ENCODE measurements around the gene NHEJ1.
"Not testable (repeated sequence)": the region's sequence is repeated elsewhere in the genome, so short reads cannot be mapped to it uniquely, and the experiment has no call there.

NHEJ1 gene, protein sequence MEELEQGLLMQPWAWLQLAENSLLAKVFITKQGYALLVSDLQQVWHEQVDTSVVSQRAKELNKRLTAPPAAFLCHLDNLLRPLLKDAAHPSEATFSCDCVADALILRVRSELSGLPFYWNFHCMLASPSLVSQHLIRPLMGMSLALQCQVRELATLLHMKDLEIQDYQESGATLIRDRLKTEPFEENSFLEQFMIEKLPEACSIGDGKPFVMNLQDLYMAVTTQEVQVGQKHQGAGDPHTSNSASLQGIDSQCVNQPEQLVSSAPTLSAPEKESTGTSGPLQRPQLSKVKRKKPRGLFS

DNA sequence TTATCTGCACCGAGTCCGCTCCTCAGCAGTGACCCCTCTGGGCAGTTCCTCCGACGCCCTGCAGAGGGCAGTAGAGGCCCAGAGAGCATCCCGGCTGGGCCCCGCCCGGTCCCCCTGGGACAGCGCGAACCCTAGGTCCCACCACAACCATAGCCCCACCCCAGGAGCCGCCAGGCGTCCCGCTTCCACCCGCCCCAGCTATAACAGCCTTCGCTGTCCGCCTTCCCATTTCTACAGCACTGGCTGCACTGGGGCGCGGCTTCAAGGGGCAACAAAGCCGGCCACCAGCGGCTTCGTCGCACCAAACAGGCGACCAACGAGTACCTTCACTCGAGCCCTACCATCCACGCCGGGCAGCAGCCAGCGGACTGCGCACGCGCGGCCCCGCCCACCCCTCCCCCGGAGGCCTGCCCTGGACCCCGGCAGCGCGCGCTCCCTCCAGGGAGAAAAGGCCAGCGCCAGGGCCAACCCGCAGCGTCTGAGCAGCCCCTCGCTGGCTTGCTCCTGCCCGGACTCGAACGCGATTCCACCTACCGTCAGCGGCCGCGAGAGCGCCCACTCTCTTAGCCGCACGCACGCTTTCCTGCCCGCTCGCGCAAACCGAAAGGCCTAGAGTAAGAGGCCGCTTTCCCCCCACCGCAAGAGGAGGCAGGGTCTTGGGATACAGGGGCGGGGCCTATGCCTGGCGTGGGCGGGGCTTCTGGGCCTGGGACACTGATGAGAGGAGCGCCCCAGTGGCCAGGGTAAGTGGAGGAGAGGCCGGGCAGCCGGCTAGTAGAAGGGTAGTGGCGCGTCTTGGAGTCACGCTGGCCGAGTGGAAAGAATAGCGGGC, at the start of gene NHEJ1:
NHEJ1 (minus strand) TSS at position 630 of the 832 bp plus-strand sequence. CDS start 2,453 bp downstream, outside the sequence.
- DNase-seq: peak; percentile 96

DNA sequence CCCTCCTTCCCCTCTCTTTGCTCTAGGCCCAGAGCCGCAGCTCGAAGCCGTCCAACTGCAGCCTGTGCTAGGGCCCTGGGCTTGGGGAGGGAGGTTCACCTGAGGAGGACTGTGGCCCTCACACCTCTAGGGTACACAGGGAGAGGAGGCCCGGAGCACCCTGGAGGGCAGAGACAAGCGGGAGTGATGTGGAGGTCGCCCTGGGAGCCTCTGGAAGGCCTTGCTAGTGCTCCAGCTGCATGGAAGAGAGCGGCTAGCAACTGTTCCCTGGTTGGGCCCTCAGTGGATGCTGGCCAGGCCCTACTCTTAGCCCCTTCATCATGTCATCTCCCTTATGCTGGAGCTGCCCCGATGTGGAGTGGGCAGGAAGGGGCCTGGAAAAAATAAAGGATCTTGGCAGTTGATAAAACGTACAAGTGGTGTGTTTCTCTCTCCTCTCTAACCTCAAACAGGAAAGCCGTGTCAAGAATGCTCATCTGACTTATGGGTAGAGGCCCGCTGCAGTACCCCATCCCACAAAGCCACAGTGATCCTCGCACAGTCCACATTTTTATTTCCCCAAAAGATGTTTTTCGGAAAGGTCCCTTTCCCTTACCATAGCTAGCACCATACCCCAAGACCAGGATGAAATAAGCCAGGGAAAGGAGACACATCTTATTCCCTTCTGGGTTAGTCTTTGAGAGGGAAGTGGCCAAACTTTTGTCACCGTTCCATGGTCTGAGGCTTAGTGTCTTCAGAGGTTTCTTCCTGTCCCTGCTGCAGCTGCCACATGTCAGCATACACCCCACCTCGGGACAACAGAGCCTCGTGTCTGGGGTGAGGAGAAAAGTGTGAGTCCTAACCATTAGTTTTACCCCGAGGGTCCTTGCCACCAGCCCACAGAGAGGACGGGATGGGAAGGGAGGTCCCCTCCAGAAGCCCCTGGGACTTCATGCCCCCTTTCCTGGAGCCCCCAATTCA, 48.9 kb upstream of the NHEJ1 start:
- DNase-seq: no peak

DNA sequence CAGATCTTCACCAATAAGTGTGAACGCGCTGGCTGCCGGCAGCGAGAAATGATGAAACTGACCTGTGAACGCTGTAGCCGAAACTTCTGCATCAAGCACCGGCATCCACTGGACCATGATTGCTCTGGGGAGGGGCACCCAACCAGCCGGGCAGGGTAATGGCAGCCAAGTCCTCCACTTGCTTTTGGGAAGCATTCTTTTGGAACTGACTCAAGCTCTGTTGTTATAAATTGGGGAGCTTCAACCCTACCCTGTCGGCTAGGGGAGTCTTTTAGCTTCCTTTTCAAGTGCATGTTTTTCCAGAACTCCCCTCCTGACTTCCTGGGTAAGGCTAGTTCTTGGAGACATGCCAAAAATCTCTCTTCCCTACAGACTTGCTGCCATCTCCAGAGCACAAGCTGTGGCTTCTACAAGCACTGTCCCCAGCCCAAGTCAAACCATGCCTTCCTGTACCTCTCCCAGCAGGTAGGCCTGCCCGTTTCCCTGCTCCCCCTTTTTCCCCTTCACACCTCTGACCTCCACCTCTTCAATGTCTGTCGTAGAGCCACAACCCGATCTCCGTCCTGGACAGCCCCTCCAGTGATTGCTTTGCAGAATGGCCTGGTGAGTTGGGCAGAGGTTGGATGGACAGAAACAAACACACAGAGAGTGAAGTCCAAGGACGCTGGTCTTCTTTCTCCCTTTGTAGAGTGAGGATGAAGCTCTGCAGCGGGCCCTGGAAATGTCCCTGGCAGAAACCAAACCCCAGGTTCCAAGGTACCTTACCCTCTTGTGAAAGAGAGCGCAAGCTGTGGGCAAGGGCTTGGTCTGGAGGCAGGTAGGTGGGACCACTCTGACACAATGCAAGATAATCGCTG, 47.5 kb upstream of the NHEJ1 start:
- no peak for DNase-seq

DNA sequence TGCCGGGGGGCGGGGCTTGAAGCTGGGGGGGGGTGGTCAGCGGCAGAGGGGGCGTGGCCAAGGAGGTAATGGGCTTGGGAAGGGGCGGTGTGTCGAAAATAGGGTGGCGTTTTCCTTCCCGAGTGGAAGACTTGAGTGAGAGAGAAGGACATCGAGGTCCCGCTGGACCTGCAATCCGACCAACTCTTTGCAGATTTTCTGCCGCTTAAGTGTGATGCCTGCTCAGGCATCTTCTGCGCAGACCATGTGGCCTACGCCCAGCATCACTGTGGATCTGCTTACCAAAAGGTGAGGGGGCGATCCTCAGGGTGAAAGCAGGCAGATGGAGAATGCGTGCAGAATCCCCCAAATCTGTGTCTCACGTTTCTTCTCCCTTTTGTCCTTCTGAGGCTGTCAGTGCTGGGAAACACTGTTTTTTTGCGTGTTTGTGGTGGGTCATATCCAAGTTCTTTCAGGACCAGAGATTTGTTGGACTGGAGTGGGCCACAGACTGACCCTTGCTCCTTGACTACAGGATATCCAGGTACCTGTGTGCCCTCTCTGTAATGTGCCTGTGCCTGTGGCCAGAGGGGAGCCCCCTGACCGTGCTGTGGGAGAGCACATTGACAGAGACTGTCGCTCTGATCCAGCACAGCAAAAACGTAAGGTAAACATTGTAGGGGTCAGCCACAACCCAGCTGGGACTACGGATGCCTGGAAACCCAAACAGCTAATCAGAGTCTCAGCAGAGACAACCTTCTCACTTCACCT, 46.7 kb upstream of the NHEJ1 start:
- DNase-seq: no peak

DNA sequence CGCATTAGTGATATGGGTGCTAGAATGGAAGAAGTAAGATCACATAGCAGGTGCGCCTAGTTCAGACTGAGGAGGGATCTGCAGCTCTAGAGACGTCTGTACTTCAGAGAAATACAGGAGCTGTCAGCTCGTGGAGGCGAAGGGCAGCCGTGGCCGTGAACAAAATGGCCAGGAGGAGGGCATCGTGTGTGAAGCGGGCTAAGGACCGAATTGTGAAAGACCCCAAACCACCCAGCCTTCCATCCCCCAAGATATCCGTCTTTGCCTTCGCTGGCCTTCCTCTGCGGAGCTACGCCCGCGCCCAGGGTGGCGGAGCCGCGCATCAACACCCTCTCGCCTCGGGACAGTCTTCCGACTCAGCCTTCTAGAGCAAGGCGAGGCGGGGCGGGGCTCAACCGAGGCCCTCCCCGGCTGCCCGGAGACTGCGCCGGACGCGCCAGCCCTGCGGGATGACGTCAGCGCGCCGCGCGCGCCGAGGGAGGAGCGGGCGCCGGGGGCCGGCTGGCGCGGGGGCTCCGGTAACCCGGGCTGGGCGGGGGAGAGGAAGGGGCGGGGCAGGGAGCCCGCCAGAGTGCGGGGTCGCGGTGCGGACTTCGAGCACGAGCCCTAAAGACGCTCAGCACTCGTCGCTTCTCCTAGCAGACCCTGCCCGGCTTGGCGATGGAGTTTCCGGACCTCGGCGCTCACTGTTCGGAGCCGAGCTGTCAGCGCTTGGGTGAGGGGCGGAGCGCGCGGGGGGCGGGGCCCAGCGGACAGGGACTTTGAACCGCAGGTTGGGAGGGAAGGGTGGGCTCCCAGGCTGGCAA, 45.9 kb upstream of the NHEJ1 start, which contains the start of gene ZFAND2B:
ZFAND2B (plus strand) TSS at position 455 of the 806 bp plus-strand sequence; CDS start at position 661, 206 bp downstream.
- peak; percentile 97 for DNase-seq

DNA sequence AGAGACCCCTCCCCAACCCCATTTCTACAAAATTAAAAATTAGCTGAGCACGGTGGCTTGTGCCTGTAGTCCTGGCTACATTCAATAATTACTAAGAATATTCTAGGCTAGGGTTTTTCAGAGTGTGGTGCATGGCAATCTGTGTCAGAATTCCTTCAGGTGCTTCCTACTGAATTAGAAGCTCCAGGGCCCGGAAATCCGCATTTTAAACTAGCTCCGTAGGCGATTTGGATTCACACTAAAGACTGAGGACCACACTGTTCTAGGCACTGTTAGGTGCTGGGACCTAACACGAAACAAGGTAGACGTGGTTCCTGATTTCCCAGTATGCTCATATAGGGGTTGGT, 45.3 kb upstream of the NHEJ1 start:
- no peak for DNase-seq

DNA sequence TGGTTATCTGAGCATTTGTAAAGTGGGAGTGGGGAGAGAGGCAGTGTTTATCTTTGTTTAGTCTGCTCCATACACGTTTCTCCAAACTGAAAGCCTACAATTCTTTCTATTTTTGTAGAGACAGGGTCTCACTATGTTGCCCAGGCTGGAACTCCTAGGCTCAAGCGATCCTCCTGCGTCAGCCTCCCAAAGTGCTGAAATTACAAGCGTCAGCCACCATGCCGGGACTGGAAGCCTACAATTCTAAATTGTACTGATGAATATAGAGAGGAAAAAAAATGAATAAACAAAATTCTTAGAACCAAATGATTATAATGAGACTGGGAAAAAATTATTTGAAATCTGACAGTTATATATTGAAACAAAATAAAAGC, 44.5 kb upstream of the NHEJ1 start:
- no peak for DNase-seq

DNA sequence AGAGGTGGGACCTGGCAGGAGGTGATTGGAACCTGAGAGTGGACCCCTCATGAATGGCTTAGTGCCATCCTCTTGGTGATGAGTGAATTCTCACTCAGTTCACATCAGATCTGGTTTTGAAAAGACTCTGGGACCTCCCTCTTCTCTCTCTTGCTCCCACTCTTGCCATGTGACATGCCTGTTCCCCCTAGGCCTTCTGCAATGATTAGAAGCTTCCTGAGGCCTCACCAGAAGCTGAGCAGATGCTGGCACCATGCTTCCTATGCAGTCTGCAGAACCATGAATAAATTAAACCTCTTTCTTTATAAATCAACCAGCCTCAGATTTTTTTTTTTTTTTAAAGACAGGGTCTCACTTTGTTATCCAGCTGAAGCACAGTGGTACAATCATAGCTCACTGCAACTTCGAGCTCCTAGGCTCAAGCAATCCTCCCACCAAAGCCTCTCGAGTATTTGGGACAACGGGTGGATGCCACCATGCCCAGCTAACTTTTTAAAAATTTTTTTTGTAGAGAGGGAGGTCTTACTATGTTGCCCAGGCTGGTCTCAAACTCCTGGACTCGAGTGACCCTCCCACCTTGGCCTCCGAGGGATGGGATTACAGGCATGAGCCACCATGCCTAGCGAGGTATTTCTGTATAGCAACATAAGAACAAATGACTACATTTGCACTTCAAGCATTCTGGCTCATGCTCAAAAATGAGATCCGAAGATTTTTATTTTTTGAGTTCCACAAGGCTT, 44.0 kb upstream of the NHEJ1 start:
- DNase-seq: no peak

DNA sequence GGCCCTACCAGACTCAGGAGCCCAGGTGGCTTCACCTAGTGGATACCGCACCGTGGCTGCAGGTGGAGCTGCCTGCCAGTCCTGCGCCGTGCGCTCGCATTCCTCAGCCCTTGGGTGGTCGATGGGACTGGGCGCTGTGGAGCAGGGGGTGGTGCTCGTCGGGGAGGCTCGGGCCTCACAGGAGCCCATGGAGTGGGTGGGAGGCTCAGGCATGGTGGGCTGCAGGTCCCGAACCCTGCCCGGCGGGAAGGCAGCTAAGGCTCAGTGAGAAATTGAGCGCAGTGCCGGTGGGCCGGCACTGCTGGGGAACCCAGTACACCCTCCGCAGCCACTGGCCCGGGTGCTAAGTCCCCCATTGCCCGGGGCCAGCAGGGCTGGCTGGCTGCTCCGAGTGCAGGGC, 40.7 kb upstream of the NHEJ1 start:
- DNase-seq: not testable (repeated sequence)

DNA sequence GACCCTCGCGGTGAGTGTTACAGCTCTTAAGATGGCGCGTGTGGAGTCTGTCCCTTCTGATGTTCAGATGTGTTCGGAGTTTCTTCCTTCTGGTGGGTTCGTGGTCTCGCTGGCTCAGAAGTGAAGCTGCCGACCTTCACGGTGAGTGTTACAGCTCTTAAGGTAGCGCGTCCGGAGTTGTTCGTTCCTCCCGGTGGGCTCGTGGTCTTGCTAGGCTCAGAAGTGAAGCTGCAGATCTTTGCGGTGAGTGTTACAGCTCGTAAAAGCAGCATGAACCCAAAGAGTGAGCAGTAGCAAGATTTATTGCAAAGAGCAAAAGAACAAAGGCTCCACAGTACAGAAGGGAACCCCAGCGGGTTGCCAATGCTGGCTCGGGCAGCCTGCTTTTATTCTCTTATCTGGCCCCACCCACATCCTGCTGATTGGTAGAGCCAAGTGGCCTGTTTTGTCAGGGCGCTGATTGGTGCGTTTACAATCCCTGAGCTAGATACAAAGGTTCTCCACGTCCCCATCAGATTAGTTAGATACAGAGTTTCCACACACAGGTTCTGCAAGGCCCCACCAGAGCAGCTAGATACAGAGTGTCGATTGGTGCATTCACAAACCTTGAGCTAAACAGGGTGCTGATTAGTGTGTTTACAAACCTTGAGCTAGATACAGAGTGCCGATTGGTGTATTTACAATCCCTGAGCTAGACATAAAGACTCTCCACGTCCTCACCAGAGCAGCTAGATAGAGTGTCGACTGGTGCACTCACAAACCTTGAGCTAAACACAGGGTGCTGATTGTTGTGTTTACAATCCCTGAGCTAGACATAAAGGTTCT, 40.1 kb upstream of the NHEJ1 start:
- peak; percentile 32 for DNase-seq

DNA sequence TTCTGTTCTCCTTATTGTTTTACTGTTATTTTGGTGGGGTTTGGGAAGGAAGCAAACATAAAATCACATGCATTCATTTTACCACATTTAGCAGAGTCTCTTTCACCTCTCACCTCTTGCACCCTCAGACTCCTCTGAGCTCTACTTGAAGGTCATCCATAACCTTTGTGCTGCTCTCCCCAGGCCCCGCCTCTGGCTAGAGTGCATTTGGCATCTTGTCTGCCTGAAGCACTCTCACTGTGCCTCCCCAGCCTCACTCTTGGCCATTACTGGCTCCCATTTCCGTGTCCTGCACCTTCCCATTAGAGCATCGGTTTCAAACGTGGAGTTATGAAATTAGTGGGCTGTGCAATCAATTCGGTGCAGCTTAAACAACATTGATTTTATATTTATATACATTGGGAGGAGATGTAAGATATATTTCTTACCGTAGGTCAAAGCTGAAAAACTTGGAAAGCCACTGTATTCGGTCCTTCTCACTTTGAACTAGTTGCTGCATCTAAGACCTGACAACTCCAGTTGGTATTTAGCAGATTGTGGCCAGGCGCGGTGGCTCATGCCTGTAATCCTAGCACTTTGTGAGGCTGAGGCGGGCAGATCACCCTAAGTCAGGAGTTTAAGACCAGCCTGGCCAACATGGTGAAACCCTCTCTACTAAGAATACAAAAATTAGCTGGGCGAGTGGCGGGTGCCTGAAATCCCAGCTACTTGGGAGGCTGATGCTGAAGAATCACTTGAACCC, 39.0 kb upstream of the NHEJ1 start:
- DNase-seq: no peak

DNA sequence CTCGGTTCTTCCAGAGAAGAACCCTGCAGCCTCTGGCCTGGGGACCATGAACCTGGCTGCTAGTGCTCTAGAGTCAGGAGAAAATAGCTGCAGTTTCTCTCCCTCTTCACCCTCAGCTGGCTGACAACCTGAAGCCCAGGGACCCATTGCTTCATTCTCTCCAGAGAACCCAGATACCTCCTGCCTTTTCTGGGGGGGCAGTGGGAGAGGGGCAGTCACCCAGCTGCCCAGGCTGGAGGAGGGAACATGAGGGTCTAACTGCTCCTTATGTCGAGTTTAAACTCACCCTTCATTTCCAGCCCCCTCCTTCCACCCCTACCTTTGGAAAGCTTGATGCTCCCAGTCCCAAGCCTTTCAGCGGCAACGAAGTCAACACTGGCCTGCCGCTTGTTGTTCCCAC, 38.4 kb upstream of the NHEJ1 start:
- DNase-seq: no peak

DNA sequence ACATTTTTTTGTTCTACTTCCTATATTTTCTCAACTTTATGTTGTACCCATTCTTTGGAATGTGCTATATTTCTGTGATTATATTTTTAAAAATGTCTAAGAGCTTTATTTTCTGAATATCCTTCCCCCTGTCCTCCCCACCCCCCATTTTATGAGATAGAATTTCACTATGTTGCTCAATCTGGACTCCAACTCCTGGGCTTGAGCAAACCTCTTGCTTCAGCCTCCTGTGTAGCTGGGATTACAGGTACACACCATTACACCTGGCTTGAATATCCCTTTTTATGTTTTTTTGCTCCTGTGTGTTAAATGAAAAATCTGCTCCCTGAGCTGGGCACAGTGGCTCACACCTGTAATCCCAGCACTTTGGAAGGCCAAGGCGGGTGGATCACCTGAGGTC, 36.8 kb upstream of the NHEJ1 start:
- no peak for DNase-seq

DNA sequence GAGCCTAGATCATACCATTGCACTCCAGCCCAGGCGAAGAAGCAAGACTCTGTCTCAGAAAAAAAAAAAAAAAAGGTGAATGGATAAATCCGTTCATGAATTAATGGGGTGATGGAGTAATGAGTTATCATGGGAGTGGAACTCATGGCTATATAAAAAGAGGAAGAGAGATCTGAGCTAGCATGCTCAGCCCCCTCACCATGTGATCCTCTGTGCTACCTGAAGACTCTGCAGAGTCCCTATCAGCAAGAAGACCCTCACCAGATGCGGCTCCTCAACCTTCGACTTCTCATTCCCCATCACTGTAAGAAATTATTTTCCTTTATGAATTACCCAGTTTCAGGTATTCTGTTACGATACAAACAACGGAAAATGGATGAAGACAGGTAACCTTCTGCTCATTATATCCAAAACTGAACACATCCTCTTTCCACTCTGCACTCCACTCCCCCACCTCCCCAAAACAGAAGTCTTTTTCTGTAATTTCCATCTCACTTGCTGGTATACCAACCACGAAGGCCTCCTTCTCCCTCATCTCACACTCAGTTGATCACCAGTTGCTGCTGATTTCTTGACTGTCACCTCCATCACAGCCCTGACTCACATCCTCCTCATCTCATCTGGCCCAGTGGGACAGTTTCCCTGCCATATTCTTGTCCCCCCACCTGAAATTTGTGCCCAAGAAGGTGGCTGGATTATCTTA, 26.3 kb upstream of the NHEJ1 start:
- no peak for DNase-seq

DNA sequence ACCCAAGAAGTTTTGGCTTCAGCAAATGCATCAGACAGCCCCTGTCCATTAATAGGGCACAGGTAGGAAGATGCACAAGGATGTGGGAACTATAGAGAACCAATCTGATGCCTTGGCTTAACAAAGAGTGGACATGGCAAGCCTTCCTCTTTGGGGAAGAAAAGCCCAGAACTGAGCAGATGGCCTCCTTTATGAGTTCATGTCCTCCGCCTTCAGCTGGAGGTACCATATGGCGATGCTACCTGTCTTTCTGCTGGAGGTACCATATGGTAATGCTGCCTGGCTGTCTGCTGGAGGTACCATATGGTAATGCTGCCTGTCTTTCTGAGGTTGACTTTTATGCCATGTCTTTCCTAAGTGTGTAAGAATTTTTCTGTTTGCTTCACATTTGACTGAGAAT, 23.5 kb upstream of the NHEJ1 start:
- no peak for DNase-seq

DNA sequence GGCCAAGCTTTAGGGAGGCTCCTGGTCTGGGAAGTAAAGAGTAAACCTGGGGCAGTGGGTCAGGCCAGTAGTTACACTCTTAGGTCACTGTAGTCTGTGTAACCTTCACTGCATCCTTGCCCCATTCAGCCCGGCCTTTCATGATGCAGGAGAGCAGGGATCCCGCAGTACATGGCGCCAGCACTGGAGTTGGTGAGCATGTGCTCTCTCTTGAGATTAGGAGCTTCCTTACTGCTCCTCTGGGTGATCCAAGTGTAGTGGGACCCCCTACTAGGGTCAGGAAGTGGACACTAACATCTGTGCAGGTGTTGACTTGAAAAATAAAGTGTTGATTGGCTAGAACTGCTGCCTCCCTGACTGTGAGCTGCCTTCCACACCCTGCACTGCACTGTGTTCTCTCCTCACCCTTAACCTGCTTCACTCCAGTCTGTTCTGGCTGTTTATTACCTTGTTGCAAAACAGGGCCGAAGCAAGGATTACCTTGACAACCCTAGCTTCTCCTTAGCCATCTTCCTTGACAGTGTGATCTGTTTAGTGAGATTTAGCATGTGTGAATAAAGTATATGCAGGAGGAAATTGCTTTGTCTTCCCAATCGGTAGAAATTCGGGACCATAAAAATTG, 22.6 kb upstream of the NHEJ1 start:
- DNase-seq: no peak

Measured in CD4-positive, alpha-beta T cell treated with Interleukin-6 for 4 hours (primary cell).